ENCODE results near the gene FSTL5.

The FSTL5 gene

GRCh38 chr4:161680146-161680545, 483.7 kb downstream of the FSTL5 start:
- no peaks in the 10 kb centered on the region for H3K36me3 ChIP-seq (replicated peaks in 1 of 2; ENCODE audit: control insufficient read depth in 2 of 2, insufficient read depth in 2 of 2, low read length in 2 of 2)
- WGBS, 2 donors (ENCODE audit: extremely low coverage in 2 of 2, insufficient read length in 2 of 2, insufficient replicate concordance in 1 of 2): no CpG with 5 or more reads among the region's 2 CpGs
- no peaks in the 10 kb centered on the region for H3K27me3 ChIP-seq (ENCODE audit: control insufficient read depth in 3 of 3, insufficient read depth in 3 of 3, low read depth in 1 of 3, low read length in 3 of 3)
- H3K23ac ChIP-seq (ENCODE audit: low read depth, low read length, poor library complexity): no peak overlapping the region
- no peaks in the 10 kb centered on the region for H3K79me1 ChIP-seq (ENCODE audit: low read depth, low read length)
- no peak overlapping the region for H2AFZ ChIP-seq (ENCODE audit: low read length)
- no peak overlapping the region for H2BK5ac ChIP-seq (ENCODE audit: low read length)
- H2BK15ac ChIP-seq (ENCODE audit: low read length): no peak overlapping the region
- no peak overlapping the region for H3K27ac ChIP-seq (replicated peaks; ENCODE audit: low read length)
- no peak overlapping the region for H2AK5ac ChIP-seq (ENCODE audit: low read depth, low read length)
- H3K14ac ChIP-seq (ENCODE audit: low read length): no peak overlapping the region
- no peaks in the 10 kb centered on the region for H3K9me3 ChIP-seq (replicated peaks in 1 of 2; ENCODE audit: control insufficient read depth in 2 of 2, insufficient read depth in 1 of 2, low read depth in 1 of 2, low read length in 2 of 2)
- H3K4me2 ChIP-seq (ENCODE audit: insufficient read depth, low read length, poor library complexity, severe bottlenecking): no peak overlapping the region
- no peak overlapping the region for H3K4me3 ChIP-seq (ENCODE audit: low read length in 2 of 2)
- no peak overlapping the region for H3K9ac ChIP-seq (ENCODE audit: low read depth, low read length, poor library complexity)
- H3K18ac ChIP-seq (ENCODE audit: low read length): no peak overlapping the region
- no peak overlapping the region for H4K8ac ChIP-seq (ENCODE audit: low read depth, low read length)
- H3K4ac ChIP-seq (ENCODE audit: low read length): no peak overlapping the region
- no peak overlapping the region for H2BK12ac ChIP-seq (ENCODE audit: low read length)
- no peak overlapping the region for H4K91ac ChIP-seq (ENCODE audit: low read depth, low read length, poor library complexity)
- H3K4me1 ChIP-seq (ENCODE audit: control insufficient read depth in 2 of 2, insufficient read depth in 1 of 2, low read depth in 1 of 2, low read length in 2 of 2): no peaks in the 10 kb centered on the region
- DNase-seq (ENCODE audit: low spot score): no peak
- H2BK120ac ChIP-seq (ENCODE audit: low read depth, low read length): no peak overlapping the region

DNA sequence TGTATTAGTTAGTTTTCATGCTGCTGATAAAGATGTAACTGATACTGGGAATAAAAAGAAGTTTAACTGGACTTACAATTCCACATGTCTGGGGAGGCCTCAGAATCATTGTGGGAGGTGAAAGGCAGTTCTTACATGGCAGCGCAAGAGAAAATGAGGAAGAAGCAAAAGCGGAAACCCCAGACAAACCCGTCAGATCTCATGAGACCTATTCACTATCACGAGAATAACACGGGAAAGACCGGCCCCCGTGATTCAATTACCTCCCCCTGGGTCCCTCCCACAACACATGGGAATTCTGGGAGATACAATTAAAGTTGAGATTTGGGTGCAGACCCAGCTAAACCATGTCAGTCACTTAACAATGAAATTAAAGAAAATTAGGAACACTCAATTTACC, 499.1 kb downstream of the FSTL5 start:
- Histone ChIP-seq H3K9me3 (replicated peaks in 1 of 2; ENCODE audit: control insufficient read depth in 2 of 2, insufficient read depth in 1 of 2, low read depth in 1 of 2, low read length in 2 of 2) (no peaks in the 10 kb centered on the region), H3K4me1 (ENCODE audit: control insufficient read depth in 2 of 2, insufficient read depth in 1 of 2, low read depth in 1 of 2, low read length in 2 of 2) (no peaks in the 10 kb centered on the region), H2BK5ac (ENCODE audit: low read length) (no peak overlapping the region), H2BK15ac (ENCODE audit: low read length) (no peak overlapping the region), H3K4me2 (ENCODE audit: insufficient read depth, low read length, poor library complexity, severe bottlenecking) (no peak overlapping the region), H2AK5ac (ENCODE audit: low read depth, low read length) (no peak overlapping the region), H2AFZ (ENCODE audit: low read length) (no peak overlapping the region), H3K4ac (ENCODE audit: low read length) (no peak overlapping the region), H3K36me3 (replicated peaks in 1 of 2; ENCODE audit: control insufficient read depth in 2 of 2, insufficient read depth in 2 of 2, low read length in 2 of 2) (no peaks in the 10 kb centered on the region), H2BK120ac (ENCODE audit: low read depth, low read length) (no peak overlapping the region), H3K27me3 (ENCODE audit: control insufficient read depth in 3 of 3, insufficient read depth in 3 of 3, low read depth in 1 of 3, low read length in 3 of 3) (no peaks in the 10 kb centered on the region), H3K18ac (ENCODE audit: low read length) (no peak overlapping the region), H3K4me3 (ENCODE audit: low read length in 2 of 2) (no peak overlapping the region), H3K27ac (replicated peaks; ENCODE audit: low read length) (no peak overlapping the region), H4K91ac (ENCODE audit: low read depth, low read length, poor library complexity) (no peak overlapping the region), H3K79me1 (ENCODE audit: low read depth, low read length) (no peaks in the 10 kb centered on the region), H3K14ac (ENCODE audit: low read length) (no peak overlapping the region), H3K23ac (ENCODE audit: low read depth, low read length, poor library complexity) (no peak overlapping the region), H3K9ac (ENCODE audit: low read depth, low read length, poor library complexity) (no peak overlapping the region), H4K8ac (ENCODE audit: low read depth, low read length) (no peak overlapping the region), H2BK12ac (ENCODE audit: low read length) (no peak overlapping the region)
- no CpG with 5 or more reads among the region's 7 CpGs for WGBS, 2 donors (ENCODE audit: extremely low coverage in 2 of 2, insufficient read length in 2 of 2, insufficient replicate concordance in 1 of 2)
- no peak for DNase-seq (ENCODE audit: low spot score)

GRCh38 chr4:161663844-161664243, 500.0 kb downstream of the FSTL5 start:
- no peaks in the 10 kb centered on the region for H3K27me3 ChIP-seq (ENCODE audit: control insufficient read depth in 3 of 3, insufficient read depth in 3 of 3, low read depth in 1 of 3, low read length in 3 of 3)
- no peak overlapping the region for H3K4me3 ChIP-seq (ENCODE audit: low read length in 2 of 2)
- no peak overlapping the region for H4K8ac ChIP-seq (ENCODE audit: low read depth, low read length)
- no peak overlapping the region for H3K4ac ChIP-seq (ENCODE audit: low read length)
- no peak overlapping the region for H2BK12ac ChIP-seq (ENCODE audit: low read length)
- H3K18ac ChIP-seq (ENCODE audit: low read length): no peak overlapping the region
- no peak overlapping the region for H3K23ac ChIP-seq (ENCODE audit: low read depth, low read length, poor library complexity)
- H3K4me1 ChIP-seq (ENCODE audit: control insufficient read depth in 2 of 2, insufficient read depth in 1 of 2, low read depth in 1 of 2, low read length in 2 of 2): no peaks in the 10 kb centered on the region
- H2AFZ ChIP-seq (ENCODE audit: low read length): peak overlapping the region; percentile 45
- no peak overlapping the region for H3K27ac ChIP-seq (replicated peaks; ENCODE audit: low read length)
- H2BK5ac ChIP-seq (ENCODE audit: low read length): no peak overlapping the region
- H3K9ac ChIP-seq (ENCODE audit: low read depth, low read length, poor library complexity): no peak overlapping the region
- H3K14ac ChIP-seq (ENCODE audit: low read length): no peak overlapping the region
- no peak overlapping the region for H2BK120ac ChIP-seq (ENCODE audit: low read depth, low read length)
- H3K9me3 ChIP-seq (replicated peaks in 1 of 2; ENCODE audit: control insufficient read depth in 2 of 2, insufficient read depth in 1 of 2, low read depth in 1 of 2, low read length in 2 of 2): no peaks in the 10 kb centered on the region
- H3K4me2 ChIP-seq (ENCODE audit: insufficient read depth, low read length, poor library complexity, severe bottlenecking): no peak overlapping the region
- DNase-seq (ENCODE audit: low spot score): no peak
- WGBS, 2 donors (ENCODE audit: extremely low coverage in 2 of 2, insufficient read length in 2 of 2, insufficient replicate concordance in 1 of 2): no CpG with 5 or more reads among the region's 6 CpGs
- no peak overlapping the region for H4K91ac ChIP-seq (ENCODE audit: low read depth, low read length, poor library complexity)
- H2AK5ac ChIP-seq (ENCODE audit: low read depth, low read length): no peak overlapping the region
- no peaks in the 10 kb centered on the region for H3K79me1 ChIP-seq (ENCODE audit: low read depth, low read length)
- no peak overlapping the region for H2BK15ac ChIP-seq (ENCODE audit: low read length)
- H3K36me3 ChIP-seq (replicated peaks in 1 of 2; ENCODE audit: control insufficient read depth in 2 of 2, insufficient read depth in 2 of 2, low read length in 2 of 2): no peaks in the 10 kb centered on the region

DNA sequence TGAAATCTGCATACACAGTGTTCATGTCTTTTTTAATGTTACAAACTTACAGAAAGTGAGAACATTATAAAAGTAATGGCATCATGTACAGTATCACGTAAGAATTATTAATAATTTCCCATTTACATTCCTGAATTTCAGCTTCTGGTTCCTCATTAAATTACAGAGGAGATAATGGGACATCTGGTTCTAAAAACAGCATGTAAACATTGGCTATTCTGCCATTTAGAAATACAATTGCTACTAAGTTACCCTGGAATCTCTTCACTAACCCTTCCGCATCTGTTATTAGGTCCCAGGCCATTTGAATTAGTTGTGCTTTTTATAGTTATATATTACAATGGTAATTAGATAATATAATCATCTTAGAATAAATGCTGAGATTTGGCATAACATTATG, 505.1 kb downstream of the FSTL5 start:
- Histone ChIP-seq H3K27ac (replicated peaks; ENCODE audit: low read length) (no peak overlapping the region), H3K4me3 (ENCODE audit: low read length in 2 of 2) (no peak overlapping the region), H3K27me3 (ENCODE audit: control insufficient read depth in 3 of 3, insufficient read depth in 3 of 3, low read depth in 1 of 3, low read length in 3 of 3) (no peaks in the 10 kb centered on the region), H3K18ac (ENCODE audit: low read length) (no peak overlapping the region), H3K9me3 (replicated peaks in 1 of 2; ENCODE audit: control insufficient read depth in 2 of 2, insufficient read depth in 1 of 2, low read depth in 1 of 2, low read length in 2 of 2) (no peaks in the 10 kb centered on the region), H3K79me1 (ENCODE audit: low read depth, low read length) (no peaks in the 10 kb centered on the region), H3K23ac (ENCODE audit: low read depth, low read length, poor library complexity) (no peak overlapping the region), H2BK5ac (ENCODE audit: low read length) (no peak overlapping the region), H2BK15ac (ENCODE audit: low read length) (no peak overlapping the region), H4K8ac (ENCODE audit: low read depth, low read length) (no peak overlapping the region), H2BK120ac (ENCODE audit: low read depth, low read length) (no peak overlapping the region), H3K36me3 (replicated peaks in 1 of 2; ENCODE audit: control insufficient read depth in 2 of 2, insufficient read depth in 2 of 2, low read length in 2 of 2) (no peaks in the 10 kb centered on the region), H3K4me1 (ENCODE audit: control insufficient read depth in 2 of 2, insufficient read depth in 1 of 2, low read depth in 1 of 2, low read length in 2 of 2) (no peaks in the 10 kb centered on the region), H2AFZ (ENCODE audit: low read length) (no peak overlapping the region), H3K4me2 (ENCODE audit: insufficient read depth, low read length, poor library complexity, severe bottlenecking) (no peak overlapping the region), H3K14ac (ENCODE audit: low read length) (no peak overlapping the region), H2BK12ac (ENCODE audit: low read length) (no peak overlapping the region), H3K9ac (ENCODE audit: low read depth, low read length, poor library complexity) (no peak overlapping the region), H4K91ac (ENCODE audit: low read depth, low read length, poor library complexity) (no peak overlapping the region), H2AK5ac (ENCODE audit: low read depth, low read length) (no peak overlapping the region), H3K4ac (ENCODE audit: low read length) (no peak overlapping the region)
- no peak for DNase-seq (ENCODE audit: low spot score)
- WGBS, 2 donors (ENCODE audit: extremely low coverage in 2 of 2, insufficient read length in 2 of 2, insufficient replicate concordance in 1 of 2): no CpG with 5 or more reads among the region's 2 CpGs

Measured in neuronal stem cell (in vitro differentiated cells).